ENCODE data around the gene GALNT9. TPM values are rescaled to one million over a fixed set of nuclear protein-coding genes. Genes with fewer than 3 reads are reported as not detected.

Gene GALNT9
- total and polyA plus RNA-seq, 8 donors: 0.17 to 5.0 (median 2.8) TPM; not detected in 1

GRCh38 chr12:132229926-132230325 is 99.5 kb downstream of the GALNT9 start:
- Histone ChIP-seq H3K27ac (no peak overlapping the region), H3K4me3 (no peak overlapping the region), H3K27me3 (peaks cover 19 to 40% of the 10 kb centered on the region in 2 donors), H3K4me1 (no peaks in the 10 kb centered on the region), H3K36me3 (no peaks in the 10 kb centered on the region), H3K9me3 (no peaks in the 10 kb centered on the region)
- DNase-seq (peak in 1 of 4 donors; percentile 57), ATAC-seq (no peak)
- no peak for TF ChIP-seq CTCF (IDR thresholded peaks at IDR 0.05)
- intact Hi-C loops (cut with DNase I): no loop called here

- no peaks in the 10 kb centered on the region for H3K4me1 ChIP-seq
- DNase-seq: peak in 1 of 4 donors; percentile 60
- H3K27ac ChIP-seq: no peak overlapping the region
- no peaks in the 10 kb centered on the region for H3K36me3 ChIP-seq
- no peak for TF ChIP-seq CTCF (IDR thresholded peaks at IDR 0.05)
- no peak for ATAC-seq
- H3K9me3 ChIP-seq: no peaks in the 10 kb centered on the region
- intact Hi-C loops (cut with DNase I): no loop called here
- H3K4me3 ChIP-seq: no peak overlapping the region
- H3K27me3 ChIP-seq: peaks cover 19 to 40% of the 10 kb centered on the region in 2 donors
These were observed 100.1 kb downstream of the GALNT9 start for GRCh38 chr12:132229193-132229760.

GRCh38 chr12:132228476-132229192 is 100.8 kb downstream of the GALNT9 start:
- no peak for ATAC-seq
- Histone ChIP-seq H3K27me3 (peaks cover 19 to 40% of the 10 kb centered on the region in 2 donors), H3K4me1 (no peaks in the 10 kb centered on the region), H3K36me3 (no peaks in the 10 kb centered on the region), H3K4me3 (no peak overlapping the region), H3K9me3 (no peaks in the 10 kb centered on the region), H3K27ac (no peak overlapping the region)
- peak in 1 of 4 donors; percentile 59 for DNase-seq
- no peak for TF ChIP-seq CTCF (IDR thresholded peaks at IDR 0.05)
- intact Hi-C loops (cut with DNase I): no loop called here

- intact Hi-C loops (cut with DNase I): no loop called here
- peaks cover 19 to 40% of the 10 kb centered on the region in 2 donors for H3K27me3 ChIP-seq
- no peak overlapping the region for H3K4me3 ChIP-seq
- H3K36me3 ChIP-seq: no peaks in the 10 kb centered on the region
- DNase-seq: peak in 1 of 4 donors; percentile 60
- ATAC-seq: no peak
- H3K9me3 ChIP-seq: no peaks in the 10 kb centered on the region
- no peaks in the 10 kb centered on the region for H3K4me1 ChIP-seq
- no peak overlapping the region for H3K27ac ChIP-seq
- TF ChIP-seq CTCF (IDR thresholded peaks at IDR 0.05): no peak
These were observed 101.5 kb downstream of the GALNT9 start for GRCh38 chr12:132227782-132228475.

- TF ChIP-seq CTCF (IDR thresholded peaks at IDR 0.05): no peak
These were observed 102.3 kb downstream of the GALNT9 start for GRCh38 chr12:132227118-132227517.

More at GRCh38 chr12:132227118-132227517, 102.3 kb downstream of the GALNT9 start:
- Histone ChIP-seq H3K4me3 (no peak overlapping the region), H3K9me3 (no peaks in the 10 kb centered on the region), H3K27me3 (peaks cover 19 to 41% of the 10 kb centered on the region in 2 donors), H3K36me3 (no peaks in the 10 kb centered on the region), H3K4me1 (no peaks in the 10 kb centered on the region), H3K27ac (no peak overlapping the region)
- intact Hi-C loops (cut with DNase I): no loop called here
- DNase-seq: peak in 1 of 4 donors; percentile 66
- ATAC-seq: no peak

Measured in left lung (tissue), 10 donors.